Measurements from ENCODE around the gene TFF1.

TFF1 gene

GRCh38 chr21:42397746-42398394 is 31.5 kb upstream of the TFF1 start:
- DNase-seq = no peak

- DNase-seq = no peak
These were observed 30.7 kb upstream of the TFF1 start for GRCh38 chr21:42396799-42397745.

- DNase-seq = no peak
These were observed 29.7 kb upstream of the TFF1 start, which contains the start of gene TMPRSS3 for GRCh38 chr21:42395905-42396651. Gene TMPRSS3 (minus strand): TSS chr21:42396052. CDS start chr21:42395417, 635 bp downstream.

DNA sequence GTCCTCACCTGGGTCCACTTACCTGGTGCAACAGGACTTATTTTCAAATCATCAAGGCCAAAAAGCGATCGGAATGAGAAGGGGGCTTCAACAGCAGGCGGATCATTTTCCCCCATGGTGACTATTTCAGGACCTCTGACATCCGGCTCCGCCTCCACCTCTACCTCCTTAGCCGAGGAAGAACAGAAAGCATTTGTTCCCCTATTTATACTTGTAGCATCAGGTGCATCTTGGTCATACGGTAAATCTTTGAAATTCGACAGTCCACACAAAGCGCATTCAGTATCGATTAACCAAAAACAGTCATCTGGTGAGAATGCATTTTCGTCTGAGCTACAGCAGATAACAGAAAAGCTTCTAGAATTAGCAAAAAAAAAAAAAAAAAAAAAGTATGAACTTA is 29.0 kb upstream of the TFF1 start:
- no peak for DNase-seq

DNA sequence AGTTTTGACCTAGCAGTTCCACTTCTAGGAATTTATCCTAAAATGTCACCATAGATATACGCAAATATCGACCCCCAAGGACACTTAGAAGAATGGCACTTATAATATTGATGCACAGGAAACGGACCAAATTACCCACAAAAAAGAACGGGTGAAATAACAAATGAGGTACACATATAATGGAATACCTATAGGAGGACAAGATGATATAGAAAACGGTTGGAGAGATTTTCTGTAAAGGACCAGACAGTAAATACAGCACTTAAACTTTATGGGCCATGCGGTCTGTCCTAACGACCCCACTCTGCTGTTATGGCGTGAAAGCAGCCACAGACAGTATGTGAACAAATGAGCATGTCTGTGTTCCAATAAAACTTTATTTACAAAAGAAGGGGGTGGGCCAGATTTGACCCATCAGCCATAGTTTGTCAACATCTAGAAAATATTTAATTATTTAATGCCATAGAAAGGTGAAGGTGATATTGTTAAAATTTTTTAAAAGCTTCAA is 27.2 kb upstream of the TFF1 start:
- DNase-seq = no peak

DNA sequence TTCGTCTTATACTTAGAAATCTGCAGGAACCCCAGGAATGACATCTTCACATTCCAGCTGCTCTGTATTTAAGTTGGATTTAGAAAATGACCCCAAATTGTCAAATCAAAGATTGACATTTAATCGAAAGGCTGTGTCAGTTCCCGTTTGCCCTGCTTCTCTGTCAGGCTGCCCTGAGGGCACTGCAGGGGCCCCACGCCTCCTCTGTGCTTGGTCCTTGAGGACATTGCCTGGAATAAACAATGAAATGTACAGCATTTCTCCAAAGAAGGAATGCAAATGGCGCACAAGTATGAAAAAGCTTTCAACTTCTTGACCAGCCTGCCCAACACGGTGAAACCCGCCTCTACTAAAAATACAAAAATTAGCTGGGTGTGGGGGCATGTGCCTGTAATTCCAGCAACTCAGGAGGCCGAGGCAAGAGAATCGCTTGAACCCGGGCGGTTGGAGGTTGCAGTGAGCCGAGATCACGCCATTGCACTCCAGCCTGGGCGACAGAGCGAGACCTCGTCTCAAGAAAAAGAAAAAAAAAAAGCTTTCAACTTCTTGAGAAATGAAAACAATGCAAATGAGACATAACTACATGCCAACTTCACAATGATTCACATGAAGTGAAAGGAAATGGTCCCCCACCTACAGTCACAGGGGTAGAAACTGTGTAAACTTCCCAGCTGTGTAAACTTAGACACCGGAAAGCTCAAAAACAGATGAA is 26.6 kb upstream of the TFF1 start:
- peak; percentile 75 for DNase-seq

DNA sequence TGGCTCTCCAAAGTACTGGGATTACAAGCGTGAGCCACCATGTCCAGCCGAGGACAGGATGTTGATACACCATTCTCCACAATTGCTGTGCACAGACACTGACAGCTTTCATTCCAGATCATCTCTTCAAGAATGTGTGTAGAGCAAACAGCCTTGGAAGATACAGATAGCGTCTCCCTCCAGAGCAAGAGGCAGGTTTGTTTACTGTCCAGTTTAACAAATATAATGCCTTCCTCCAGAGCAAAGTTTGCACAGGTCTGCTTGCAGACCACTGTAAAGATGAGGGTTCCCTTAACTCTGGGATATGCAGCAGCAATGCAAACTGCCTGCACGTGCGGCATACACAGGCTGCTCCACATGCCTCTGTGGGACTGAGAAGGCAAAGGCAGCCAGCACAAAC is 25.0 kb upstream of the TFF1 start:
- no peak for DNase-seq

DNA sequence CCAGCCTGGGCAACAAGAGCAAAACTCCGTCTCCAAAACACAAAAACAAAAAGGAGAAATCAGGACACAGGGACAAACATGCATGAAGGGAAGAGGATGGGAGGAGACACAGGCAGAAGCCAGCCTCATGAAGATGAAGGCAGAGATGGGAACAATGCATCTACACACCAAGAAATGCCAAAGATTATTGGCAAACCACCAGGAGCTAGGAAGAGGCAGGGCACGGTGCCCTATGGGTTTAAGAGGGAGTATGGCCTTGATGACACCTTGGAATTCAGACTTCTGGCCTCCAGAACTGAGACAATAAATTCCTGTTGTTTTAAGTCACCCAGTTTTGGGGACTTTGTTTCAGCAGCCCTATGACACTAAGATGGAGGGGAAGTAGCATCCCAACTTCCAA is 24.4 kb upstream of the TFF1 start:
- DNase-seq = no peak

- no peak for DNase-seq
These were observed 23.9 kb upstream of the TFF1 start for GRCh38 chr21:42390193-42390592.

GRCh38 chr21:42389449-42389835 is 23.1 kb upstream of the TFF1 start:
- no peak for DNase-seq

GRCh38 chr21:42388740-42389448 is 22.6 kb upstream of the TFF1 start:
- no peak for DNase-seq

- DNase-seq = no peak
These were observed 21.6 kb upstream of the TFF1 start for GRCh38 chr21:42387843-42388340.

GRCh38 chr21:42387164-42387563 is 20.8 kb upstream of the TFF1 start:
- DNase-seq = no peak

- DNase-seq = no peak
These were observed 19.8 kb upstream of the TFF1 start for GRCh38 chr21:42386034-42386591.

DNA sequence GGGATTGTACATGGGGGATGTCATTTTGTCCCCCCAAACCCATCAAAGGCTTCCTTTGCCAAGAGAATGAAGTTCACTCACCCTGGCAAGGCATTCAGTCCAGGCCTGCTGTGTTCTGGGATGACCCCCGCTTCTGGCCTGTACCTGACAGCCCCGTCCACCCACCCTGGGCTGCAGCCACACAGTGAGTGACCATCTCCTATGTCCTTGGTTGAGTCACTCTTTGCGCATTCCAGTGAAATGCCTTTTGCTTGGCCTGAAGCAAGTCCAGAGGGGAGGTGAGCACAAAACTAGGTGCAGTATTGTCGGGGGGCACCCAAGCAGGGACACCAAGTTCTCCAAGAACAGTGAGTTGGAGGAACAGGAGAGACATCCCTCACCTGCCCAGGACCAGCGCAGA is 19.3 kb upstream of the TFF1 start:
- DNase-seq = no peak

DNA sequence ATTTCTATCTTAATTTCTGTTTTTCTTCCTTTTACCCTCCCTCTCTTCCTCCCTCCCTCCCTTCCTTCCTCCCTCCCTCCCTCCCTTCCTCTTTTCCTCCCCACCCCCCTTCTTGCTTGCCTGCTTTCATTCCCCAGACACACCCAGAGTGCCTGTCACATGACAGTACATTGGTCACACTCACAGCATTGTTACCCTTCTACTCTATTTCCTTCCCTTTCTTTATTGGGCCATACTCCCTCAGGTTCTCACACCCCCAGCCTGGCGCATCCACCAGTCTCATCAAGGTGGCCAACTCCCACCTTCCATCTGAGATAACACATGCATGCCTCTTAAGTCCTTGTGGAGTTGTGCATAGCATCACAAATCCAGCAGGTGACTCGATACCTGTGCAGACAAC is 18.7 kb upstream of the TFF1 start:
- DNase-seq = no peak

- DNase-seq = no peak
These were observed 18.0 kb upstream of the TFF1 start for GRCh38 chr21:42384156-42384945.

GRCh38 chr21:42383331-42383730 is 17.0 kb upstream of the TFF1 start:
- no peak for DNase-seq

GRCh38 chr21:42382915-42383314 is 16.6 kb upstream of the TFF1 start:
- no peak for DNase-seq

DNA sequence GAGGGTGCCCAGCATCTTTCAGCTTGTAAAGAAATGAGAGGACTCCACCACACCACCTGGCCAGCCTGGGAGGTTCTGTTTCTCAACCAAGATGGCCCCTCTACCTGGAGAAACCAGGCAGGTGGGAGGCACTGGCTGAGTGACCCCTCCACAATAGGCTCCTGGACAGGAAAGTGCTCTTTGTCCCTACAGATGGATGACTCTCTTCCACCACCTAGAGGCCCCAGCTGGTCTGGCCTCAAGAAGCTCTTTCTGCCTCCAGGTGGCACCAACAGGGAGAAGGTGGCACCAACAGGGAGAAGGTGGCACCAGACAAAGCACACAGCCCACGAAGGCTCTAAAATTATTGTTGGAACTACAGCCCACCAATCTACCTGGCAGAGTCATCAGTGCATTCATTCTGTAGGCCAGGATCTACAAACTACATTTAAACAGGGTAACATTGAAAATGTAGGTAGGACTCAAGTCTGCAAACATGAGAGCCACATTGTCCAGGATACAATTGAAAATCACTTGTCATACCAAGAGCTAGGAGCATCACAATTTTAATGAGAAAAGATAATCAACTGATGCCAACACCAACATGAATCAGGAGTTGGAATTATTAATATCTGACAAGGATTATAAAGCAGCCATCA is 15.1 kb upstream of the TFF1 start:
- peak; percentile 64 for DNase-seq
